GM21526 (cell line): ENCODE results near the gene TMEM184A.
"Not testable (repeated sequence)": the region's sequence is repeated elsewhere in the genome, so short reads cannot be mapped to it uniquely, and the experiment has no call there.

Experiments
- ATAC-seq: cut with Tn5 transposase; IDR thresholded peaks from one replicate; pipeline ENCODE4 v1.9.1; 2021; ENCODE audit warnings: moderate library complexity; ENCODE audit not compliant: unreplicated experiment, low FRiP score

Gene TMEM184A

GRCh38 chr7:1590887-1591286 lies 34.9 kb upstream of the TMEM184A start:
- no peak for ATAC-seq

- ATAC-seq, result no peak
These were observed 34.5 kb upstream of the TMEM184A start for GRCh38 chr7:1590476-1590875.

GRCh38 chr7:1588978-1589377 lies 33.0 kb upstream of the TMEM184A start:
- ATAC-seq, result no peak

- no peak for ATAC-seq
These were observed 31.7 kb upstream of the TMEM184A start for GRCh38 chr7:1587738-1588137.

- no peak for ATAC-seq
These were observed 31.1 kb upstream of the TMEM184A start for GRCh38 chr7:1586827-1587705.

- no peak for ATAC-seq
These were observed 30.3 kb upstream of the TMEM184A start for GRCh38 chr7:1586126-1586826.

GRCh38 chr7:1585142-1585981 lies 29.4 kb upstream of the TMEM184A start:
- ATAC-seq, result no peak

GRCh38 chr7:1584700-1585099 lies 28.7 kb upstream of the TMEM184A start:
- ATAC-seq, result no peak

- not testable (repeated sequence) for ATAC-seq
These were observed 27.4 kb upstream of the TMEM184A start for GRCh38 chr7:1583241-1583930.

- ATAC-seq, result no peak
These were observed 24.5 kb upstream of the TMEM184A start for GRCh38 chr7:1580422-1581030.

GRCh38 chr7:1579481-1580421 lies 23.7 kb upstream of the TMEM184A start:
- no peak for ATAC-seq

- no peak for ATAC-seq
These were observed 22.5 kb upstream of the TMEM184A start for GRCh38 chr7:1578513-1578912.

- no peak for ATAC-seq
These were observed 20.7 kb upstream of the TMEM184A start for GRCh38 chr7:1576521-1577253.

- ATAC-seq, result no peak
These were observed 19.8 kb upstream of the TMEM184A start for GRCh38 chr7:1575809-1576208.

GRCh38 chr7:1572111-1572822 lies 16.3 kb upstream of the TMEM184A start:
- ATAC-seq, result no peak

GRCh38 chr7:1569833-1570632 lies 14.0 kb upstream of the TMEM184A start, which contains the start of gene PSMG3:
TSS of gene PSMG3 (minus strand) at chr7:1570032. CDS start at chr7:1569339, 693 bp downstream.
- peak; percentile 83 for ATAC-seq

- no peak for ATAC-seq
These were observed 13.4 kb upstream of the TMEM184A start for GRCh38 chr7:1569440-1569832.
